Neuronal stem cell (in vitro differentiated cells): ENCODE results near the gene PTPRC.

Experiments
- DNase-seq: peaks from one replicate; pipeline ENCODE4 v3.0.0-alpha.2; 2013; ENCODE audit warnings: low spot score
- H2AFZ ChIP-seq: one replicate; pipeline ENCODE4 v1.6.1; 2013; ENCODE audit warnings: mild to moderate bottlenecking, low read length, inconsistent platforms
- H2AK5ac ChIP-seq: 2 replicates; pipeline ENCODE4 v1.6.1; 2013; ENCODE audit warnings: low read depth, mild to moderate bottlenecking, inconsistent platforms, low read length, moderate library complexity, mixed read lengths
- H2BK120ac ChIP-seq: 2 replicates; pipeline ENCODE4 v1.6.1; 2013; ENCODE audit warnings: low read depth, mild to moderate bottlenecking, inconsistent platforms, low read length, moderate library complexity, mixed read lengths
- H2BK12ac ChIP-seq: one replicate; pipeline ENCODE4 v1.6.1; 2013; ENCODE audit warnings: low read length, inconsistent platforms
- H2BK15ac ChIP-seq: 2 replicates; pipeline ENCODE4 v1.6.1; 2013; ENCODE audit warnings: mild to moderate bottlenecking, low read length, inconsistent platforms, mixed read lengths
- H2BK5ac ChIP-seq: one replicate; pipeline ENCODE4 v1.6.1; 2013; ENCODE audit warnings: inconsistent platforms, mild to moderate bottlenecking, low read length, moderate library complexity
- H3K14ac ChIP-seq: one replicate; pipeline ENCODE4 v1.6.1; 2013; ENCODE audit warnings: low read length, inconsistent platforms
- H3K18ac ChIP-seq: 2 replicates; pipeline ENCODE4 v1.6.1; 2013; ENCODE audit warnings: low read length, inconsistent platforms
- H3K23ac ChIP-seq: 2 replicates; pipeline ENCODE4 v1.6.1; 2013; ENCODE audit warnings: low read depth, mild to moderate bottlenecking, mixed read lengths, low read length, inconsistent platforms; ENCODE audit not compliant: poor library complexity
- H3K27ac ChIP-seq: replicated peaks from 3 replicates; pipeline ENCODE4 v1.5.1; 2013; ENCODE audit warnings: low read length, inconsistent platforms
- H3K27me3 ChIP-seq, 3 experiments: 2 replicates each; pipeline ENCODE4 v1.6.1; 2013; ENCODE audit warnings: low read length in 3 of 3, mild to moderate bottlenecking in 2 of 3, inconsistent platforms in 1 of 3, low read depth in 1 of 3, mixed read lengths in 1 of 3, moderate library complexity in 1 of 3; ENCODE audit not compliant: control insufficient read depth in 3 of 3, insufficient read depth in 3 of 3
- H3K36me3 ChIP-seq, 2 donors: replicated peaks in 1 of 2; 2 replicates each; pipeline ENCODE4 v1.6.1; 2013; ENCODE audit warnings: low read length in 2 of 2; ENCODE audit not compliant: control insufficient read depth in 2 of 2, insufficient read depth in 2 of 2
- H3K4ac ChIP-seq: 2 replicates; pipeline ENCODE4 v1.6.1; 2013; ENCODE audit warnings: inconsistent platforms, mild to moderate bottlenecking, low read length, moderate library complexity
- H3K4me1 ChIP-seq, 2 donors: 1 replicate in 1 of 2; 2 replicates in 1 of 2; pipeline ENCODE4 v1.6.1; 2013; ENCODE audit warnings: low read length in 2 of 2, low read depth in 1 of 2; ENCODE audit not compliant: control insufficient read depth in 2 of 2, insufficient read depth in 1 of 2
- H3K4me2 ChIP-seq: one replicate; pipeline ENCODE4 v1.6.1; 2013; ENCODE audit warnings: mild to moderate bottlenecking, low read length, inconsistent platforms; ENCODE audit not compliant: insufficient read depth, poor library complexity, severe bottlenecking
- H3K4me3 ChIP-seq, 2 donors: 2 replicates each; pipeline ENCODE4 v1.5.1; 2013; ENCODE audit warnings: low read length in 2 of 2, mild to moderate bottlenecking in 2 of 2, inconsistent platforms in 1 of 2, moderate library complexity in 1 of 2
- H3K79me1 ChIP-seq: one replicate; pipeline ENCODE4 v1.6.1; 2013; ENCODE audit warnings: low read depth, mild to moderate bottlenecking, inconsistent platforms, low read length, moderate library complexity
- H3K9ac ChIP-seq: one replicate; pipeline ENCODE4 v1.6.1; 2013; ENCODE audit warnings: mild to moderate bottlenecking, low read depth, low read length, inconsistent platforms; ENCODE audit not compliant: poor library complexity
- H3K9me3 ChIP-seq, 2 donors: replicated peaks in 1 of 2; 2 replicates each; pipeline versions ENCODE3 to v1.6.1; 2013; ENCODE audit warnings: low read length in 2 of 2, mild to moderate bottlenecking in 2 of 2, inconsistent platforms in 1 of 2, low read depth in 1 of 2, mixed read lengths in 1 of 2, moderate library complexity in 1 of 2; ENCODE audit not compliant: control insufficient read depth in 2 of 2, insufficient read depth in 1 of 2
- H4K8ac ChIP-seq: one replicate; pipeline ENCODE4 v1.6.1; 2013; ENCODE audit warnings: low read depth, mild to moderate bottlenecking, inconsistent platforms, low read length, moderate library complexity
- H4K91ac ChIP-seq: one replicate; pipeline ENCODE4 v1.6.1; 2013; ENCODE audit warnings: low read length, low read depth, mild to moderate bottlenecking, inconsistent platforms; ENCODE audit not compliant: poor library complexity
- WGBS, 2 donors: extraction: QIAGEN DNeasy Blood & Tissue Kit; methylation state at CpG; one replicate each; pipeline ENCODE4 v1.1.7; 2013; ENCODE audit warnings: missing lambda C conversion rate in 2 of 2, mixed read lengths in 1 of 2; ENCODE audit not compliant: insufficient read length in 2 of 2, insufficient replicate concordance in 1 of 2; ENCODE audit errors: extremely low coverage in 2 of 2; 5-methylcytosine and 5-hydroxymethylcytosine counted together

Gene PTPRC

DNA sequence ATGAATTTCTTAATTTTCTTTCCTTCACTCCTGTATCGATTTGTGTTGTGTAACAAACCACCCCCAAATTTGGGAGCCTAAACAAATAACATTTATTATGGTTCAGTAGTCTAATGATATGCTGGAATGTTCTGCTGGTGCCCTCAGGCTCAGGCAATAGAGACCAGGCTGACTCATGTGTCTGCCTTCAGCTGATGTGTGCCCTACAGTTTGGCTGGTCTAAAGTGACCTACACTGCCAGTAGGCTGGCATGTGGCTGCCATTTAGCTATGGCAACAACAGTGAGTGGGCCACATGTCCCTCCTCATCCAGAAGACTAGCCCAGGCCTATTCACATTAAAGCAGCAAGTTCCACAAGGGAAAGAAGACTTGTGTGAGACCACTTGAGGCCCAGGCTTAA, 115.8 kb downstream of the PTPRC start:
- Histone ChIP-seq H2BK5ac (no peak overlapping the region), H2AK5ac (no peak overlapping the region), H3K9ac (no peak overlapping the region), H4K91ac (no peak overlapping the region), H3K9me3 (no peaks in the 10 kb centered on the region), H3K36me3 (no peaks in the 10 kb centered on the region), H3K27ac (no peak overlapping the region), H3K4ac (no peak overlapping the region), H3K4me1 (no peaks in the 10 kb centered on the region), H3K4me2 (no peak overlapping the region), H3K18ac (no peak overlapping the region), H3K4me3 (no peak overlapping the region), H2BK12ac (no peak overlapping the region), H3K27me3 (no peaks in the 10 kb centered on the region), H3K23ac (no peak overlapping the region), H2BK15ac (no peak overlapping the region), H3K79me1 (no peaks in the 10 kb centered on the region), H2AFZ (peak overlapping the region; percentile 59), H3K14ac (no peak overlapping the region), H4K8ac (no peak overlapping the region), H2BK120ac (no peak overlapping the region)
- WGBS, 2 donors, result no CpG with 5 or more reads among the region's 1 CpG
- no peak for DNase-seq

DNA sequence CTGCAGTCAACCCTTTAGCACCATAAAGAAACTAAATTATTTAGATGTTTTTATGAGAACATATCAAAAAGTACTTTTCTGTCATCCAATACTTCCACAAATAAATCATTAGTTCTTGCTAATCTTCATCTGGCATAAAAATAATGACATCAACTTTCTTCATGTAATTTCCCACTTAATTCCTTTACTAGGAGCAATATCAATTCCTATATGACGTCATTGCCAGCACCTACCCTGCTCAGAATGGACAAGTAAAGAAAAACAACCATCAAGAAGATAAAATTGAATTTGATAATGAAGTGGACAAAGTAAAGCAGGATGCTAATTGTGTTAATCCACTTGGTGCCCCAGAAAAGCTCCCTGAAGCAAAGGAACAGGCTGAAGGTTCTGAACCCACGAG, 116.9 kb downstream of the PTPRC start:
- Histone ChIP-seq H3K36me3 (no peaks in the 10 kb centered on the region), H2AK5ac (no peak overlapping the region), H3K14ac (no peak overlapping the region), H4K91ac (no peak overlapping the region), H2BK120ac (no peak overlapping the region), H3K4me3 (no peak overlapping the region), H3K23ac (no peak overlapping the region), H3K9ac (no peak overlapping the region), H3K4me2 (no peak overlapping the region), H3K18ac (no peak overlapping the region), H2BK12ac (no peak overlapping the region), H2BK5ac (no peak overlapping the region), H3K27me3 (no peaks in the 10 kb centered on the region), H3K27ac (no peak overlapping the region), H3K4me1 (no peaks in the 10 kb centered on the region), H3K79me1 (no peaks in the 10 kb centered on the region), H2BK15ac (no peak overlapping the region), H3K9me3 (no peaks in the 10 kb centered on the region), H2AFZ (no peak overlapping the region), H4K8ac (no peak overlapping the region), H3K4ac (no peak overlapping the region)
- no CpG with 5 or more reads among the region's 2 CpGs for WGBS, 2 donors
- no peak for DNase-seq

DNA sequence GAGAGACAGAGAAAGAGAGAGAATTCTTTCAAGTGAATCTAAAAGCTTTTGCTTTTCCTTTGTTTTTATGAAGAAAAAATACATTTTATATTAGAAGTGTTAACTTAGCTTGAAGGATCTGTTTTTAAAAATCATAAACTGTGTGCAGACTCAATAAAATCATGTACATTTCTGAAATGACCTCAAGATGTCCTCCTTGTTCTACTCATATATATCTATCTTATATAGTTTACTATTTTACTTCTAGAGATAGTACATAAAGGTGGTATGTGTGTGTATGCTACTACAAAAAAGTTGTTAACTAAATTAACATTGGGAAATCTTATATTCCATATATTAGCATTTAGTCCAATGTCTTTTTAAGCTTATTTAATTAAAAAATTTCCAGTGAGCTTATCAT, 117.6 kb downstream of the PTPRC start:
- Histone ChIP-seq H4K91ac (no peak overlapping the region), H3K27ac (no peak overlapping the region), H3K23ac (no peak overlapping the region), H3K9me3 (no peaks in the 10 kb centered on the region), H3K79me1 (no peaks in the 10 kb centered on the region), H3K4me2 (no peak overlapping the region), H3K4me3 (no peak overlapping the region), H3K36me3 (no peaks in the 10 kb centered on the region), H3K4me1 (no peaks in the 10 kb centered on the region), H2BK12ac (no peak overlapping the region), H3K4ac (no peak overlapping the region), H4K8ac (no peak overlapping the region), H2BK15ac (no peak overlapping the region), H3K9ac (no peak overlapping the region), H3K18ac (no peak overlapping the region), H2AK5ac (no peak overlapping the region), H3K27me3 (no peaks in the 10 kb centered on the region), H2BK5ac (no peak overlapping the region), H2BK120ac (no peak overlapping the region), H2AFZ (no peak overlapping the region), H3K14ac (no peak overlapping the region)
- no peak for DNase-seq

DNA sequence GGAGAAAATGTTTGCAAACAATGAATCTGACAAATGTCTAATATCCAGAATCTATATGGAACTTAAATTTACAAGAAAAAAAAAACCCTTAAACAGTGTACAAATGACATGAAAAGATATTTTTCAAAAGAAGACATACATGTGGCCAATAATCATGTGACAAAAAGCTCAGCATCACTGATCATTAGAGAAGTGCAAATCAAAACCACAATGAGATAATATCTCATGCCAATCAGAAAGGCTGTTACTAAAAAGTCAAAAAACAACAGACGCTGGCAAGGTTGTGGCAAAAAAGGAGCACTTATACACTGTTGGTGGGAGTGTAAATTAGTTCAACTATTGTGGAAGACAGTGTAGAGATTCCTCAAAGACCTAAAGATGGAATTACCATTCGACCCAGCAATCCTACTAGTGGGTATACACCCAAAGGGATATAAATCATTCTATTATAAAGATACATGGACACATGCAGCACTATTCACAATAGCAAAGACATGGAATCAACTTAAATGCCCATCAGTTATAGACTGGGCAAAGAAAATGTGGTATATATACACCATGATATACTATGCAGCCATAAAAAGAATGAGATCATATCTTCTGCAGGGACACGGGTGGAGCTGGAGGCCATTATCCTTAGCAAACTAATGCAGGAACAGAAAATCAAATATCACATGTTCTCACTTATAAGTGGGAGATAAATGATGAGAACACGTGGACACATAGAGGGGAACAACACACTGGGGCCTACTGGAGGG, 123.2 kb downstream of the PTPRC start:
- Histone ChIP-seq H3K36me3 (no peaks in the 10 kb centered on the region), H3K27me3 (no peaks in the 10 kb centered on the region), H4K91ac (no peak overlapping the region), H3K79me1 (no peaks in the 10 kb centered on the region), H3K4me2 (no peak overlapping the region), H2BK5ac (no peak overlapping the region), H3K18ac (no peak overlapping the region), H3K4me3 (no peak overlapping the region), H2AK5ac (no peak overlapping the region), H3K9me3 (no peaks in the 10 kb centered on the region), H3K27ac (no peak overlapping the region), H4K8ac (no peak overlapping the region), H3K14ac (no peak overlapping the region), H2BK120ac (no peak overlapping the region), H3K23ac (no peak overlapping the region), H3K4me1 (no peaks in the 10 kb centered on the region), H2AFZ (no peak overlapping the region), H2BK15ac (no peak overlapping the region), H3K9ac (no peak overlapping the region), H2BK12ac (no peak overlapping the region), H3K4ac (no peak overlapping the region)
- no CpG with 5 or more reads among the region's 4 CpGs for WGBS, 2 donors
- DNase-seq, result no peak
